GM23338 (cell line): ENCODE results near the gene CREB3L4. TPM values are rescaled to one million over a fixed set of nuclear protein-coding genes. Genes with fewer than 3 reads are reported as not detected.

Source experiments
- ATAC-seq: fragments of 200-7000 bp; cut with Tn5 transposase; 3 replicates; pipeline ENCODE4 v1.9.1; 2020
- DNase-seq: peaks from one replicate; pipeline ENCODE4 v3.0.0-alpha.2; 2015; ENCODE audit warnings: low spot score
- H2AFZ ChIP-seq: fragments of 200-600 bp; sonication (generic); 2 replicates; pipeline ENCODE4 v1.8.0; 2016; ENCODE audit warnings: antibody characterized with exemption, mild to moderate bottlenecking, moderate library complexity
- H3F3A ChIP-seq: fragments of 200-600 bp; sonication (generic); replicated peaks from 2 replicates; pipeline ENCODE4 v1.8.0; 2017; ENCODE audit warnings: antibody characterized with exemption, mixed run types, low read depth
- H3K27ac ChIP-seq: fragments of 200-600 bp; sonication (generic); 2 replicates; pipeline ENCODE4 v1.6.1; 2016; ENCODE audit warnings: low read depth
- H3K27me3 ChIP-seq: fragments of 200-600 bp; sonication (generic); 2 replicates; pipeline ENCODE4 v1.8.0; 2016; ENCODE audit warnings: mild to moderate bottlenecking, mixed run types, moderate library complexity; ENCODE audit not compliant: insufficient read depth
- H3K36me3 ChIP-seq: fragments of 200-600 bp; sonication (generic); 2 replicates; pipeline ENCODE4 v1.8.0; 2016; ENCODE audit warnings: mild to moderate bottlenecking; ENCODE audit not compliant: insufficient read depth
- H3K4me1 ChIP-seq: fragments of 200-600 bp; sonication (generic); 2 replicates; pipeline ENCODE4 v1.8.0; 2016; ENCODE audit warnings: mild to moderate bottlenecking, moderate library complexity; ENCODE audit not compliant: insufficient read depth
- H3K4me2 ChIP-seq: fragments of 200-600 bp; sonication (generic); 2 replicates; pipeline ENCODE4 v1.7.1; 2017; ENCODE audit warnings: mixed run types
- H3K4me3 ChIP-seq: fragments of 200-600 bp; sonication (generic); 2 replicates; pipeline ENCODE4 v1.6.1; 2016; ENCODE audit warnings: mixed run types
- H3K79me2 ChIP-seq: fragments of 200-600 bp; sonication (generic); replicated peaks from 2 replicates; pipeline ENCODE4 v1.8.0; 2017; ENCODE audit warnings: mild to moderate bottlenecking; ENCODE audit not compliant: insufficient read depth
- H3K9me2 ChIP-seq: fragments of 200-600 bp; sonication (generic); 2 replicates; pipeline ENCODE4 v1.8.0; 2017; ENCODE audit not compliant: insufficient read depth
- H4K20me1 ChIP-seq: fragments of 200-600 bp; sonication (generic); replicated peaks from 2 replicates; pipeline ENCODE4 v1.8.0; 2017; ENCODE audit warnings: mild to moderate bottlenecking; ENCODE audit not compliant: insufficient read depth
- H3K27ac Mint-ChIP-seq: 2 replicates; pipeline ENCODE4 v1.8.0; 2020; ENCODE audit warnings: inconsistent platforms, mild to moderate bottlenecking, moderate library complexity, mixed read lengths
- H3K27me3 Mint-ChIP-seq: 3 replicates; pipeline ENCODE4 v1.8.0; 2022; ENCODE audit warnings: low read depth, mild to moderate bottlenecking, moderate library complexity, mixed read lengths, inconsistent platforms; ENCODE audit not compliant: insufficient read depth, poor library complexity
- H3K36me3 Mint-ChIP-seq: 3 replicates; pipeline ENCODE4 v1.8.0; 2021; ENCODE audit warnings: low read depth, mild to moderate bottlenecking, inconsistent platforms, moderate library complexity, mixed read lengths
- H3K4me1 Mint-ChIP-seq: 3 replicates; pipeline ENCODE4 v1.8.0; 2020; ENCODE audit warnings: mild to moderate bottlenecking, inconsistent platforms, mixed read lengths
- H3K4me3 Mint-ChIP-seq: 3 replicates; pipeline ENCODE4 v1.8.0; 2021; ENCODE audit warnings: moderate library complexity, mild to moderate bottlenecking, inconsistent platforms, mixed read lengths
- H3K9me3 Mint-ChIP-seq: 3 replicates; pipeline ENCODE4 v1.8.0; 2020; ENCODE audit warnings: moderate library complexity, mild to moderate bottlenecking, inconsistent platforms, mixed read lengths
- CREB1 ChIP-seq: fragments of 250-450 bp; sonication (Bioruptor Pico); IDR thresholded peaks from 2 replicates; pipeline ENCODE4 v1.5.0; 2020; ENCODE audit warnings: low read depth, mild to moderate bottlenecking, moderate library complexity
- CTCF ChIP-seq, 2 experiments: fragments of 200-600 bp in 1 of 2; sonication (generic) in 1 of 2; conservative IDR thresholded peaks; 2 replicates each; pipeline versions ENCODE4 v1.5.1 to v1.6.1; 2016 to 2017; ENCODE audit warnings: antibody characterized with exemption in 2 of 2, low read depth in 2 of 2, mild to moderate bottlenecking in 2 of 2, moderate library complexity in 1 of 2
- ETS1 ChIP-seq: IDR thresholded peaks from 2 replicates; pipeline ENCODE4 v1.6.1; 2016; ENCODE audit warnings: antibody characterized with exemption
- EZH2phosphoT487 ChIP-seq: fragments of 200-600 bp; sonication (generic); IDR thresholded peaks from one replicate; pipeline ENCODE4 v1.8.1; 2018; ENCODE audit warnings: antibody characterized with exemption; ENCODE audit not compliant: unreplicated experiment
- JUNB ChIP-seq: IDR thresholded peaks from one replicate; pipeline ENCODE4 v1.6.1; 2016; ENCODE audit warnings: antibody characterized with exemption; ENCODE audit not compliant: unreplicated experiment
- NANOG ChIP-seq: IDR thresholded peaks from 2 replicates; pipeline ENCODE4 v1.6.1; 2016; ENCODE audit warnings: antibody characterized with exemption, borderline replicate concordance
- POLR2AphosphoS5 ChIP-seq: IDR thresholded peaks from 2 replicates; pipeline ENCODE4 v1.6.1; 2016; ENCODE audit warnings: antibody characterized with exemption, low read depth
- REST ChIP-seq: IDR thresholded peaks from one replicate; pipeline ENCODE4 v1.6.1; 2018; ENCODE audit warnings: antibody characterized with exemption; ENCODE audit not compliant: unreplicated experiment
- ZNF331 ChIP-seq: fragments of 250-450 bp; sonication (Bioruptor Pico); IDR thresholded peaks from 2 replicates; pipeline ENCODE4 v1.5.0; 2020; ENCODE audit warnings: low read depth, mild to moderate bottlenecking, moderate library complexity
- polyA plus RNA-seq: library from polyadenylated mRNA; unstranded; fragments of >200 nt; fragmentation: Nextera tagmentation; extraction: Ambion mirVana; gene quantifications from 2 replicates; pipeline ENCODE4 v1.2.1, GENCODE V29; 2016
- total RNA-seq: library from RNA; depleted of rRNA; stranded (reverse); fragments of >200 nt; shearing (Covaris generic); gene quantifications from 2 replicates; pipeline ENCODE4 v1.2.3, GENCODE V29; 2014

CREB3L4 gene
- total and polyA plus RNA-seq, 2 experiments from 2014 or later = 19.3 to 26.8 TPM

GRCh38 chr1:153958961-153959260 is 8.8 kb upstream of the CREB3L4 start:
- no peak for TF ChIP-seq JUNB
- H3K27me3 Mint-ChIP-seq = peaks cover 28% of the 10 kb centered on the region
- H3K79me2 ChIP-seq = peaks cover 68% of the 10 kb centered on the region
- H3K9me3 Mint-ChIP-seq = peaks cover 3% of the 10 kb centered on the region; the same call in 2 of the 3 replicates
- peak overlapping the region; percentile 19 for H3K4me2 ChIP-seq
- H3K27me3 ChIP-seq = no peaks in the 10 kb centered on the region
- H2AFZ ChIP-seq = no peak overlapping the region
- H3K36me3 ChIP-seq = peaks cover 14% of the 10 kb centered on the region
- DNase-seq (no peak), ATAC-seq (no peak)
- peak overlapping the region; percentile 99 for H3K4me3 Mint-ChIP-seq
- H3K4me1 Mint-ChIP-seq = peaks cover 44% of the 10 kb centered on the region
- H3F3A ChIP-seq = peaks cover 33% of the 10 kb centered on the region
- peak overlapping the region; percentile 63 for H3K27ac Mint-ChIP-seq
- peak overlapping the region; percentile 31 for H3K4me3 ChIP-seq
- H4K20me1 ChIP-seq = peaks cover 23% of the 10 kb centered on the region
- peaks cover 29% of the 10 kb centered on the region for H3K4me1 ChIP-seq
- peak overlapping the region; percentile 67 for H3K27ac ChIP-seq
- H3K36me3 Mint-ChIP-seq = peaks cover 37% of the 10 kb centered on the region
- H3K9me2 ChIP-seq = no peaks in the 10 kb centered on the region

GRCh38 chr1:153959454-153959853 is 8.2 kb upstream of the CREB3L4 start:
- Histone ChIP-seq H3K79me2 (peaks cover 65% of the 10 kb centered on the region), H3K4me3 (peak overlapping the region; percentile 31; the same call in 1 of the 2 replicates), H2AFZ (no peak overlapping the region), H3K4me1 (peaks cover 31% of the 10 kb centered on the region), H3K27me3 (no peaks in the 10 kb centered on the region), H3K36me3 (peaks cover 14% of the 10 kb centered on the region), H3K27ac (peak overlapping the region; percentile 67), H3K9me2 (no peaks in the 10 kb centered on the region), H3F3A (peaks cover 37% of the 10 kb centered on the region), H4K20me1 (peaks cover 18% of the 10 kb centered on the region), H3K4me2 (peak overlapping the region; percentile 19; the same call in 1 of the 2 replicates)
- ATAC-seq = no peak
- peak overlapping the region; percentile 63; the same call in 1 of the 2 replicates for H3K27ac Mint-ChIP-seq
- peak; percentile 19 for DNase-seq
- H3K27me3 Mint-ChIP-seq = peaks cover 26% of the 10 kb centered on the region
- peaks cover 3% of the 10 kb centered on the region; the same call in 2 of the 3 replicates for H3K9me3 Mint-ChIP-seq
- H3K4me3 Mint-ChIP-seq = peak overlapping the region; percentile 99; the same call in 2 of the 3 replicates
- H3K36me3 Mint-ChIP-seq = peaks cover 36% of the 10 kb centered on the region
- peaks cover 44% of the 10 kb centered on the region for H3K4me1 Mint-ChIP-seq
- TF ChIP-seq REST (no peak), NANOG (no peak), JUNB (no peak), EZH2phosphoT487 (no peak), ZNF331 (CRISPR knock-in tag) (no peak), CTCF (conservative IDR thresholded peaks at IDR 0.05; ENCODE audit: low read depth in 2 of 2) (no peak), POLR2AphosphoS5 (no peak), CREB1 (CRISPR knock-in tag) (no peak), ETS1 (no peak)
